Measurements from ENCODE around the gene ZNF285.

DNA sequence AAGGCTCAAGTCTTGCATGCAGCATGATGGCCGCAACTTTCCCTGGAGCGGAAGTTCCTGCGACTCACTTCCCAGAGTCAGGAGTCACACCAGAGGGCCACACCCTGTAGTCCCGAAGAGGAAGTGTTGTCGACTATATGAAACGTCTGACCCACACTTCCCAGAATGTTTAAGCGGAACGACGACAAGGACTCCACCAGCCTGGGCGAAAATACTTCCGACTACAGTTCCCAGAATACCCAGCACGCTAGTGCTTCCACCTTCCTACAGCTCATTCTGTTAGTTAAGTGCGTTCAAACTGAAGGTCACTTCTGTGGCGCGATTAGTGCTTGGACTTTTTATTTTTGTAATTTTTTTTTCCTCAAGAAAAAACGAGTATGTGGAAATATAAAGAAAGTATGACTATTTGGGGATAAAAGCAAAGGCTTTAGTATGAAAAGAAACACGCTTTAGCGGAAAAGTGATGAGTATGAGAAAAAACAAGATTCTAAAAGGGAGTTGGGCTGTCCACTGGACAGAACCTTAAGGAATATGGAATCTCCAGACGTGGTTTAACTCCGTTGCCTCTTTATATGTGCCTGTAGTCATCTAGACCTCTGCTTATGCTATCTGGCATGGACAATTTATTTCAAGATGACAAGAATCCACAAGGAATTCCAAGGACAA lies 29.5 kb downstream of the ZNF285 start:
- TF ChIP-seq POLR2A (IDR thresholded peaks at IDR 0.05; ENCODE audit: low read depth, low read length) (no peak), POLR2AphosphoS5 (IDR thresholded peaks at IDR 0.05; ENCODE audit: low read depth, low read length) (no peak)

All from GM12892 (cell line).